DOHH2 (cell line): ENCODE data around the gene UAP1L1.

Source experiments
- H3F3A ChIP-seq: fragments of 200-600 bp; sonication (generic), shearing (Covaris generic); 2 replicates; pipeline ENCODE4 v1.6.0; 2016; ENCODE audit warnings: antibody characterized with exemption, mild to moderate bottlenecking; ENCODE audit not compliant: control insufficient read depth, insufficient read depth
- H3K27ac ChIP-seq: fragments of 200-600 bp; sonication (generic); 2 replicates; pipeline ENCODE4 v1.5.1; 2014; ENCODE audit warnings: low read depth, mild to moderate bottlenecking, low read length, moderate library complexity
- H3K27me3 ChIP-seq: fragments of 200-600 bp; sonication (generic); 2 replicates; pipeline ENCODE4 v1.6.1; 2014; ENCODE audit warnings: mild to moderate bottlenecking, low read length, mixed read lengths; ENCODE audit not compliant: control insufficient read depth
- H3K36me3 ChIP-seq: fragments of 200-600 bp; sonication (generic); 2 replicates; pipeline ENCODE4 v1.6.1; 2014; ENCODE audit warnings: mild to moderate bottlenecking, low read length, moderate library complexity, mixed read lengths; ENCODE audit not compliant: control insufficient read depth
- H3K4me1 ChIP-seq: fragments of 200-600 bp; sonication (generic); 2 replicates; pipeline ENCODE4 v1.6.1; 2014; ENCODE audit warnings: mild to moderate bottlenecking, low read length, mixed read lengths; ENCODE audit not compliant: control insufficient read depth
- H3K4me2 ChIP-seq: fragments of 200-600 bp; sonication (generic); 2 replicates; pipeline ENCODE4 v1.6.0; 2014; ENCODE audit warnings: mild to moderate bottlenecking, low read length, moderate library complexity
- H3K4me3 ChIP-seq: fragments of 200-600 bp; sonication (generic); 2 replicates; pipeline ENCODE4 v1.5.1; 2014; ENCODE audit warnings: mild to moderate bottlenecking, low read length, mixed read lengths
- H3K79me2 ChIP-seq: fragments of 200-600 bp; sonication (generic); 2 replicates; pipeline ENCODE4 v1.6.1; 2014; ENCODE audit warnings: mild to moderate bottlenecking, low read length, mixed read lengths; ENCODE audit not compliant: control insufficient read depth
- H3K9me2 ChIP-seq: fragments of 200-600 bp; sonication (generic); replicated peaks from 2 replicates; pipeline ENCODE4 v1.6.1; 2014; ENCODE audit warnings: mild to moderate bottlenecking, low read length, mixed read lengths; ENCODE audit not compliant: control insufficient read depth
- H3K9me3 ChIP-seq: fragments of 200-600 bp; sonication (generic); 2 replicates; pipeline ENCODE4 v1.6.1; 2014; ENCODE audit warnings: antibody characterized with exemption, low read length, mixed read lengths; ENCODE audit not compliant: control insufficient read depth, insufficient read depth
- H4K20me1 ChIP-seq: fragments of 200-600 bp; sonication (generic); 2 replicates; pipeline ENCODE4 v1.6.0; 2014; ENCODE audit warnings: low read depth, mild to moderate bottlenecking, antibody characterized with exemption, low read length, moderate library complexity; ENCODE audit not compliant: control insufficient read depth, insufficient read depth
- EZH2phosphoT487 ChIP-seq: fragments of 200-600 bp; sonication (generic); IDR thresholded peaks from 2 replicates; pipeline ENCODE4 v1.6.1; 2017; ENCODE audit warnings: borderline replicate concordance, mild to moderate bottlenecking, antibody characterized with exemption, low read length, moderate library complexity, mixed read lengths
- TF ChIP-seq, protein P1 (sequence below): fragments of 200-600 bp; sonication (generic); IDR thresholded peaks from one replicate; pipeline ENCODE4 v1.5.1; 2014; ENCODE audit warnings: antibody characterized with exemption, mild to moderate bottlenecking, low read depth, low read length; ENCODE audit not compliant: poor library complexity, severe bottlenecking

The UAP1L1 gene

DNA sequence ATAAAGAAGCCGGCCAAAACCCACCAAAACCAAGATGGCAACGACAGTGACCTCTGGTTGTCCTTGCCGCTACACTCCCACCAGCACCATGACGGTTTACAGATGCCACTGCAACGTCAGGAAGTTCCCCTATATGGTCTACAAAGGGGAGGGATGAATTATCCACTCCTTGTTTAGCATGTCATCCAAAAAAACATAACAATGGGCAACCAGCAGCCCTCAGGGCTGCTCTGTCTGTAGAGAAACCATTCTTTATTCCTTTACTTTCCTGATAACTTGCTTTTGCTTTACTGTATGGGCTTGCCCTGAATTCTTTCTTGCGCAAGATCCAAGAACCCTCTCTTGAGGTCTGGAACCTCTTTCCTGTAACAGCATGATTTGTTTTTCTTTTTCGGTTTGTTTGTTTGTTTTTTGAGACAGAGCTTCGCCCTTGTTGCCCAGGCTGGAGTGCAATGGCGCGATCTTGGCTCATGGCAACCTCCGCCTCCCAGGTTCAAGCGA is 2.0 kb upstream of the UAP1L1 start:
- no peak overlapping the region for H3K4me3 ChIP-seq
- H3K36me3 ChIP-seq = peaks cover 20% of the 10 kb centered on the region
- H3K4me1 ChIP-seq = peaks cover 36% of the 10 kb centered on the region
- peaks cover 6% of the 10 kb centered on the region; the same call in 1 of the 2 replicates for H3F3A ChIP-seq
- H3K9me2 ChIP-seq = no peaks in the 10 kb centered on the region
- TF ChIP-seq, protein P1, sequence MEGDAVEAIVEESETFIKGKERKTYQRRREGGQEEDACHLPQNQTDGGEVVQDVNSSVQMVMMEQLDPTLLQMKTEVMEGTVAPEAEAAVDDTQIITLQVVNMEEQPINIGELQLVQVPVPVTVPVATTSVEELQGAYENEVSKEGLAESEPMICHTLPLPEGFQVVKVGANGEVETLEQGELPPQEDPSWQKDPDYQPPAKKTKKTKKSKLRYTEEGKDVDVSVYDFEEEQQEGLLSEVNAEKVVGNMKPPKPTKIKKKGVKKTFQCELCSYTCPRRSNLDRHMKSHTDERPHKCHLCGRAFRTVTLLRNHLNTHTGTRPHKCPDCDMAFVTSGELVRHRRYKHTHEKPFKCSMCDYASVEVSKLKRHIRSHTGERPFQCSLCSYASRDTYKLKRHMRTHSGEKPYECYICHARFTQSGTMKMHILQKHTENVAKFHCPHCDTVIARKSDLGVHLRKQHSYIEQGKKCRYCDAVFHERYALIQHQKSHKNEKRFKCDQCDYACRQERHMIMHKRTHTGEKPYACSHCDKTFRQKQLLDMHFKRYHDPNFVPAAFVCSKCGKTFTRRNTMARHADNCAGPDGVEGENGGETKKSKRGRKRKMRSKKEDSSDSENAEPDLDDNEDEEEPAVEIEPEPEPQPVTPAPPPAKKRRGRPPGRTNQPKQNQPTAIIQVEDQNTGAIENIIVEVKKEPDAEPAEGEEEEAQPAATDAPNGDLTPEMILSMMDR = no peak
- no peak for TF ChIP-seq EZH2phosphoT487
- H3K9me3 ChIP-seq = no peaks in the 10 kb centered on the region
- no peaks in the 10 kb centered on the region for H3K27me3 ChIP-seq
- peaks cover 7% of the 10 kb centered on the region for H3K79me2 ChIP-seq
- peak overlapping the region; percentile 48 for H3K4me2 ChIP-seq
- H3K27ac ChIP-seq = no peak overlapping the region
- 0 out of 2 replicates have a peak, but pooled peaks cover 10% of the 10 kb centered on the region for H4K20me1 ChIP-seq

DNA sequence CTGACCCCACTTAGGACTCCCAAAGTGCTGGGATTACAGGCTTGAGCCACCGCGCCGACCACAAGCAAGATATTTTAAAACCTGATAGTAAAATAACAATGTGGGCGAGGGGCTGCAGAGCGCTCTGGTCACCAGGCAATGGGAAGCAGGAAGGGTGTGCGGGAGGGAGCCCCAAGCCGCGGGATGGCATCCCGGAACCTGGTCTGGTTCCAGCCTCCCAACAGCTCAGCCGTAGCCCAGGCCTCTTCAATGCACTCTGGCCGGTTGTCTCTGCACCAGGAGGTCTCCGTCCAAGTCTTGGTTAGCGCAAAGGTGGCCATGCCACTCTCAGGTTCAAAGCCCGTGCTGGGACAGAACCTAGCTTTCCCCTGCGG is 694 bp upstream of the UAP1L1 start:
- peaks cover 7% of the 10 kb centered on the region for H3K79me2 ChIP-seq
- H3K9me2 ChIP-seq = no peaks in the 10 kb centered on the region
- H3K9me3 ChIP-seq = no peaks in the 10 kb centered on the region
- H3K27me3 ChIP-seq = no peaks in the 10 kb centered on the region
- peaks cover 6% of the 10 kb centered on the region; the same call in 1 of the 2 replicates for H3F3A ChIP-seq
- H4K20me1 ChIP-seq = 0 out of 2 replicates have a peak, but pooled peaks cover 10% of the 10 kb centered on the region
- TF ChIP-seq, protein P1 = no peak
- H3K4me2 ChIP-seq = peak overlapping the region; percentile 95
- H3K4me3 ChIP-seq = peak overlapping the region; percentile 77
- H3K4me1 ChIP-seq = peaks cover 26% of the 10 kb centered on the region
- no peak overlapping the region for H3K27ac ChIP-seq
- peaks cover 27% of the 10 kb centered on the region for H3K36me3 ChIP-seq

DNA sequence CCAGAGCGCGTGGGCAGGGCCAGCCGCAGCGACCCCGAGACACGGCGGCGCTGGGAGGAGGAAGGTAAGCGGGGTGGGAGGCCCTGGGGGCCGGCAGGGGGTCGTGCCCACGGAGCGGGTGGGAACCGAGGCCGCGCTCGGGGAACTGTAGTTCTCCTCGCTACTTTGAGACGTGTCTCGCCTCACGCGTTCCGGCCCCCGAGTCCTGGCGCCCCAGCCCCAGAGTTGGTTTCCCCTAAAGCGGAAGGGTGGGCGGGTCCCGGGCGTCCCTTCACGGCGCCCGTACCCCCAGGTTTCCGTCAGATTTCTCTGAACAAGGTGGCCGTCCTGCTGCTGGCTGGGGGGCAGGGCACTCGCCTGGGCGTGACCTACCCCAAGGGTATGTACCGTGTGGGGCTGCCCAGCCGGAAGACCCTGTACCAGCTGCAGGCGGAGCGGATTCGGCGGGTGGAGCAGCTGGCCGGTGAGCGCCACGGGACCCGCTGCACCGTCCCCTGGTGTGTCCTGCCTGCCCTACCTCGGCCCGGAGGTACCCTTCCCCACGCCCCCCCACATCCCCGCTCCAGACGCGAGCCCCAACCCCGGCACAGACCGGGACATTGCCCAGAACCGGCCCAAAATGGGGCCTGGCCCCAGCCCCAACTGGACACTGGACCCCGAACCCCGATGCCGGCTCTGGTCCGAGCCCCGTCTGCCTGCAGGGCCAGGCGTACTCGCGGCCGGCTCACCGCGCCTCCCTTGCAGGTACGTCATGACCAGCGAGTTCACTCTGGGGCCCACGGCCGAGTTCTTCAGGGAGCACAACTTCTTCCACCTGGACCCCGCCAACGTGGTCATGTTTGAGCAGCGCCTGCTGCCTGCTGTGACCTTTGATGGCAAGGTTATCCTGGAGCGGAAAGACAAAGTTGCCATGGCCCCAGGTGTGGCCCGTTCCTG is 709 bp downstream of the UAP1L1 start:
- Histone ChIP-seq H3F3A (peaks cover 6% of the 10 kb centered on the region; the same call in 1 of the 2 replicates), H3K9me2 (no peaks in the 10 kb centered on the region), H3K27ac (no peak overlapping the region), H3K36me3 (peaks cover 40% of the 10 kb centered on the region), H3K9me3 (no peaks in the 10 kb centered on the region), H3K4me3 (peak overlapping the region; percentile 88), H3K27me3 (no peaks in the 10 kb centered on the region), H3K4me2 (peak overlapping the region; percentile 95), H3K79me2 (peaks cover 7% of the 10 kb centered on the region), H3K4me1 (peaks cover 26% of the 10 kb centered on the region), H4K20me1 (0 out of 2 replicates have a peak, but pooled peaks cover 10% of the 10 kb centered on the region)
- no peak for TF ChIP-seq EZH2phosphoT487
- TF ChIP-seq, protein P1 = no peak
